ENCODE measurements around the gene SLC2A5. TPM values are rescaled to one million over a fixed set of nuclear protein-coding genes. Genes with fewer than 3 reads are reported as not detected.

SLC2A5 gene
- total and polyA plus RNA-seq, 5 experiments from 2014 or later, result 0.49 to 0.55 TPM; not detected in 3

DNA sequence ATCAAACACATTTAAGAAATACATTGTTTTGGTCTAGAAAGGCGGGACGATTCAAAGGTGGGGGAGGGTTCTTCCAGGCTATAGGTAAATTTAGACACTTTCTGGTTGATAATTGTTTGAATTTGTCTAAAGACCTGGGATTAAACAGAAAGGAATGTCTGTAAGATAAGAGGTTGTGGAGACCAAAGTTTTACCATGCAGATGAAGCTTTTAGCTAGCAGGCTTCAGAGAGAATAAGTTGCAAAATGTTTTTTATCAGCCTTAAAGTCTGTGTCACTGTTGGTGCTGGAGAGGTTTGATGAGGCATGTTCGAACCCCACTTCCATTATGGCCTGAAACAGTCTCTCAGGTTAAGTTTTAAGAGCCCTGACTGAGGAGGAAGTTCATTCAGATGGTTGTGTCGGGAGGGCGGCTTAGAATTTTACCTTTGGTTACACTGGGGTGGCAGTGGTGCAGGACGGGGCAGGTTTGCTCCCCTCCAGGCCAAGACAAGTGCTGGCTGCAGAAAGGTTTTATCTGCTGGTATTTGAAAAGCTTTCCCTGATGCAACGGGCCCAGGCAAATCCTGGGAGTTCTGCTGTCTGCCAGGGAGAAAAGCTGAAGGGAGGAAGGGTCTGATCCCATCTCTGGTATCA, 16.0 kb upstream of the SLC2A5 start:
- POLR2A ChIA-PET, result interaction anchor here (0.6 kb wide), 1 partner anchor 30 kb away, joined by 3 read pairs; no protein-coding TSS in a partner anchor
- H3K27me3 Mint-ChIP-seq, result peaks cover 0 to 11% (median 7%) of the 10 kb centered on the region in 5 donors
- H3K36me3 Mint-ChIP-seq, result no peaks in the 10 kb centered on the region
- no peak for ATAC-seq
- peaks cover 9 to 39% (median 12%) of the 10 kb centered on the region in 4 donors for H3K4me1 Mint-ChIP-seq
- H3K9me3 Mint-ChIP-seq, result no peaks in the 10 kb centered on the region
- H3K4me3 Mint-ChIP-seq, result no peak overlapping the region
- peak overlapping the region in 5 of 10 donors; percentile 4 to 48 (median 10) for H3K27ac Mint-ChIP-seq
- no peak for DNase-seq

DNA sequence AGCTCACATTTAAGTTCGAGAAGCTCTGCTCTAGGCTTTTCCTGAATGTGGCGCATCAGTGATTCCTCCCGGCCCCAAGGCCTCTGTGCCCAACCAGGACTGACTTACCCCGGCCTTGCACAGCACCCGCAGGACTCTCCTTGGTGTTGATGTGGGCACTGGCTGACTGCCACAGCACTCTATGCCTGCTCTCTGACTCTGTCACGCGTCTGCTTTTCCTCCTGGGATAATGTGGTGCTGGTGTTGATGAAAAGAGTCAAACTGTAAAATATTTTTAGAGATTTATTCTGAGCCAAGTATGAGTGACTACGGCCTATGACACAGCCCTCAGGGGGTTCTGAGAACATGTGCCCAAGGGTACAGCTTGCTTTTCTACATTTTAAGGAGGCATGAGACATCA, 15.5 kb upstream of the SLC2A5 start:
- ATAC-seq, result no peak
- Mint-ChIP-seq H3K27ac (peak overlapping the region in 6 of 10 donors; percentile 4 to 85 (median 18)), H3K4me1 (peaks cover 9 to 43% (median 12%) of the 10 kb centered on the region in 4 donors), H3K36me3 (no peaks in the 10 kb centered on the region), H3K27me3 (peaks cover 0 to 11% (median 7%) of the 10 kb centered on the region in 5 donors), H3K9me3 (no peaks in the 10 kb centered on the region), H3K4me3 (no peak overlapping the region)
- POLR2A ChIA-PET, result interaction anchor here (0.5 to 1.5 kb wide), 3 partner anchors 31 to 261 kb away, joined by 3 to 4 read pairs (median 3); no protein-coding TSS in a partner anchor
- no peak for DNase-seq

- Mint-ChIP-seq H3K27me3 (peaks cover 0 to 5% (median 2%) of the 10 kb centered on the region in 5 donors), H3K9me3 (no peaks in the 10 kb centered on the region), H3K36me3 (no peaks in the 10 kb centered on the region), H3K4me1 (peaks cover 14 to 66% (median 21%) of the 10 kb centered on the region in 4 donors), H3K4me3 (no peak overlapping the region), H3K27ac (peak overlapping the region in 3 of 10 donors; percentile 35 to 66 (median 53))
- DNase-seq (no peak), ATAC-seq (no peak)
- POLR2A ChIA-PET, result interaction anchor here (0.6 kb wide), 2 partner anchors 22 to 60 kb away, joined by 3 to 4 read pairs; no protein-coding TSS in a partner anchor
These were observed 12.0 kb upstream of the SLC2A5 start for GRCh38 chr1:9081473-9081872.

DNA sequence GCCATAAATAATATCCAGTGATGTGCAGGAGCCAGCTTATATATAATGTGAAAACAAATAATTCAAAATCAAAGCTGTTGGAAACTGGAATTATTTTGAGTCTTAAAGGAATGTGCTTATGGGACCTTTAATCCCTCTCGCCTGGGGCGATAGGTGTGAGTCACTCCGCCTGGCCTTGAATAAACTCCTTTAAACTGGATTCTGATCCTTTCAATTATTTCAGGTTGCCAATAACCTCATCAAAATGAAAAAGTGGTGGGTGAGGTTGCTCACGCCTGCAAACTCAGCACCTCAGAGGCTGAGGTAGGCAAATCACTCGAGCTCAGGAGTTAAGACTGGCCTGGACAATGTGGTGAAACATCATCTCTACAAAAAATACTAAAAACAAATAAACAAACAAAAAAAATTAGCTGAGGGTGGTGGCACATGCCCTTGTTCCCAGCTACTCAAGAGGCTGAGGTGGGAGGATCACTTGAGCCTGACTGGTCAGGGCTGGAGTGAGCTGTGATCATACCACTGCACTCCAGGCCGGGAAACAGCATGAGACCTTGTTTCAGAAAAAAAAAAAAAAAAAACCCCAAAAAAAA, 11.4 kb upstream of the SLC2A5 start:
- POLR2A ChIA-PET, result interaction anchor here (0.6 kb wide), 2 partner anchors 21 to 61 kb away, joined by 3 to 4 read pairs; no protein-coding TSS in a partner anchor
- Mint-ChIP-seq H3K9me3 (no peaks in the 10 kb centered on the region), H3K36me3 (no peaks in the 10 kb centered on the region), H3K27ac (no peak overlapping the region), H3K4me3 (no peak overlapping the region), H3K27me3 (peaks cover 0 to 6% (median 5%) of the 10 kb centered on the region in 5 donors), H3K4me1 (peaks cover 14 to 71% (median 21%) of the 10 kb centered on the region in 4 donors)
- DNase-seq, result no peak
- no peak for ATAC-seq

- Mint-ChIP-seq H3K9me3 (no peaks in the 10 kb centered on the region), H3K4me3 (peak overlapping the region in 1 of 10 donors; percentile 22), H3K27me3 (peaks cover 0 to 9% (median 5%) of the 10 kb centered on the region in 5 donors), H3K36me3 (no peaks in the 10 kb centered on the region), H3K4me1 (peaks cover 17 to 68% (median 25%) of the 10 kb centered on the region in 4 donors), H3K27ac (peak overlapping the region in 2 of 10 donors; percentile 2 to 4)
- POLR2A ChIA-PET, result no interaction called here
- no peak for DNase-seq
- no peak for ATAC-seq
These were observed 10.7 kb upstream of the SLC2A5 start for GRCh38 chr1:9079988-9080704.

GRCh38 chr1:9078752-9079500, 9.5 kb upstream of the SLC2A5 start:
- peak overlapping the region in 2 of 10 donors; percentile 1 to 26 for H3K27ac Mint-ChIP-seq
- POLR2A ChIA-PET, result interaction anchor here (0.6 kb wide), 1 partner anchor 178 kb away, joined by 4 read pairs; no protein-coding TSS in a partner anchor
- no peak for DNase-seq
- H3K9me3 Mint-ChIP-seq, result no peaks in the 10 kb centered on the region
- no peak for ATAC-seq
- H3K4me1 Mint-ChIP-seq, result peaks cover 18 to 68% (median 31%) of the 10 kb centered on the region in 4 donors
- H3K27me3 Mint-ChIP-seq, result peaks cover 0 to 11% (median 5%) of the 10 kb centered on the region in 5 donors
- H3K4me3 Mint-ChIP-seq, result no peak overlapping the region
- no peaks in the 10 kb centered on the region for H3K36me3 Mint-ChIP-seq

DNA sequence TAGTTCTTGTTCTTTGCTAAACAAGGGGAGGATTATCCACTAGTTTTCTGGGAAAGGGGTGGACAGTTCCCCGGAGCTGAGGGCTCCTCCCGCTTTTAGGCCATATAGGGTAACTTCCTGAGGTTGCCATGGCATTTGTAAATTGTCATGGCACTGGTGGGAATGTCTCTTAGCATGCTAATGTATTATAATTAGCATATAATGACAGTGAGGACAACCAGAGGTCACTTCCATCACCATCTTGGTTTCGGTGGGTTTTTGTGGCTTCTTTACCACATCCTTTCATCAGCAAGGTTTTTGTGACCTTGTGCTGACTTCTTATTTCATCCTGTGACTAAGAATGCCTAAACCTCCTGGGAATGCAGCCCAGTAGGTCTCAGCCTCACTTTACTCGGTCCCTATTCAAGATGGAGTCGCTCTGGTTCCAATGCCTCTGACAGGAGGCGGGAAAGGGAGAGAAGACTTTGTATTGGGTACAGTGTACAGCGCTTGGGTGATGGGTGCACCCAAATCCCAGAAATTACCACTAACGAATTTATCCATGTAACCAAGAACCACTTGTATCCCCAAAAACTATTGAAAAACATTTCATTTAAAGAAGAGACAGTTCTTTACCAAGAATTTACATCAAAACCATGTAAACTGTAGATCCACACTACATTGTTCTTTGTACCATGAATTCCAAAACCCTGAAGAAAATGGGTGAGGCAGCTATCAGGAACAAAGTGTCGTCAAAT, 8.7 kb upstream of the SLC2A5 start:
- DNase-seq (no peak), ATAC-seq (no peak)
- no peaks in the 10 kb centered on the region for H3K9me3 Mint-ChIP-seq
- H3K4me1 Mint-ChIP-seq, result peaks cover 18 to 68% (median 28%) of the 10 kb centered on the region in 4 donors
- no peaks in the 10 kb centered on the region for H3K36me3 Mint-ChIP-seq
- H3K4me3 Mint-ChIP-seq, result no peak overlapping the region
- H3K27ac Mint-ChIP-seq, result peak overlapping the region in 1 of 10 donors; percentile 17
- POLR2A ChIA-PET, result interaction anchor here (0.6 kb wide), 1 partner anchor 177 kb away, joined by 4 read pairs; no protein-coding TSS in a partner anchor
- peaks cover 0 to 14% (median 5%) of the 10 kb centered on the region in 5 donors for H3K27me3 Mint-ChIP-seq

GRCh38 chr1:9075022-9075421, 5.6 kb upstream of the SLC2A5 start:
- POLR2A ChIA-PET, result interaction anchor here (0.9 kb wide), 1 partner anchor 8 kb away, joined by 3 read pairs; no protein-coding TSS in a partner anchor
- Mint-ChIP-seq H3K27me3 (peaks cover 0 to 14% (median 9%) of the 10 kb centered on the region in 5 donors), H3K36me3 (no peaks in the 10 kb centered on the region), H3K9me3 (no peaks in the 10 kb centered on the region), H3K4me3 (peak overlapping the region in 4 of 10 donors; percentile 7 to 73 (median 12)), H3K4me1 (peaks cover 9 to 49% (median 19%) of the 10 kb centered on the region in 4 donors), H3K27ac (peak overlapping the region in 4 of 10 donors; percentile 3 to 60 (median 44))
- DNase-seq, result peak in 1 of 10 donors; percentile 6
- no peak for ATAC-seq

GRCh38 chr1:9073143-9073542, 3.7 kb upstream of the SLC2A5 start:
- POLR2A ChIA-PET, result no interaction called here
- Mint-ChIP-seq H3K36me3 (no peaks in the 10 kb centered on the region), H3K4me3 (no peak overlapping the region), H3K4me1 (peaks cover 6 to 44% (median 16%) of the 10 kb centered on the region in 4 donors), H3K27me3 (peaks cover 0 to 14% (median 11%) of the 10 kb centered on the region in 5 donors), H3K27ac (no peak overlapping the region), H3K9me3 (no peaks in the 10 kb centered on the region)
- ATAC-seq, result no peak
- DNase-seq, result no peak

DNA sequence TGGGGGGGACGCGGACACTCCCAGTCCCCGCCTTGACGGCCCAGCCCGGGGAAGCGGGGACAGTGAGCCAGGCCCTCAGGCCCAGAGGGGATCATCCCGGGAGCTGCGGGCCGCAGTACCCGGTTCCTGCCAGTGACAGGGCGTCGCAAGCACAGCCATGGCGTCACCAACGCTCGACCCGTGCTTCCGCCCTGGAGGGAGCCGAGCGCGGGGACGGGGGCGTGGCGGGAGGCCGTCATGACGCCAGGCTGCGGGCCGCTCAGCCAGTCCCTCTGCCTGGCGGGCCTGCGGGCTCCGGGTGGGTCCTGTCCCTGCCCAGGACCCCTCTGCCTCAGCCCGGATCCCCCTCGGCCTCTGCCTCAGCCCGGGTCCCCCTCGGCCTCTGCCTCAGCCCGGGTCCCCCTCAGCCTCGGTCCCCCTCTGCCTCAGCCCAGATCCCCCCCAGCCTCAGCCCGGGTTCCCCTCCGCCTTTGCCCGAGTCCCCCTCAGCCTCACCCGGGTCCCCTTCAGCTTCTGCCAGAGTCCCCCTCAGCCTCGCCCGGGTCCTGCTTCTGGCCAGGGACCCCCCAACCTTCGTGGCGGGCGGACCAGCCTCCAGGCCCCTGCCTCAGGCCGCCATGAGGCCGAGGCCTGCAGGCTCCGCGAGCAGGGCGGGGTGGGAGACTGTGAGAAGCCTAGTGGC, 2.3 kb upstream of the SLC2A5 start:
- Mint-ChIP-seq H3K36me3 (no peaks in the 10 kb centered on the region), H3K27me3 (peaks cover 0 to 14% (median 10%) of the 10 kb centered on the region in 5 donors), H3K27ac (no peak overlapping the region), H3K4me1 (peaks cover 6 to 42% (median 15%) of the 10 kb centered on the region in 4 donors), H3K4me3 (no peak overlapping the region), H3K9me3 (no peaks in the 10 kb centered on the region)
- POLR2A ChIA-PET, result no interaction called here
- no peak for ATAC-seq
- no peak for DNase-seq

DNA sequence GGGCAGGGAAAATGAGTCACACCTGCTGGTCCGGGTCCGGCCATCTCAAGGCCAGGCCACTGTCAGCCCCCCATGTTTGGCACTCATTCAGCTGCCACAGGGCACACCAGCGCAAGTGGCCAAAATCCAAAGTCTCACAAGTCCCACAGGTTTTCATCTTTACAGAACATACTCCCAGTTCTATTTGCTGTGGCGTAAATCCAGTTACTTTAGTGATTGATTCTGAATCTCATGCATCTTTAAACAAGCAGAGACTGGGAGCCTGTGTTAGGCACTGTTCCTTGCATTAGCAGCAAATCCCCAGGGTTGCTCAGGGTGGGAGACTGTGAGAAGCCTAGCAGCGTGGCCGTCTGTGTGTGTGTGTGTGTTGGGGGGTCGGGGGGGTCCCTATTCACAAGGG, 1.1 kb upstream of the SLC2A5 start:
- peaks cover 0 to 9% (median 7%) of the 10 kb centered on the region in 5 donors for H3K27me3 Mint-ChIP-seq
- ATAC-seq (no peak), DNase-seq (no peak)
- no peaks in the 10 kb centered on the region for H3K9me3 Mint-ChIP-seq
- H3K4me1 Mint-ChIP-seq, result peaks cover 6 to 33% (median 14%) of the 10 kb centered on the region in 4 donors
- POLR2A ChIA-PET, result no interaction called here
- no peaks in the 10 kb centered on the region for H3K36me3 Mint-ChIP-seq
- no peak overlapping the region for H3K4me3 Mint-ChIP-seq
- no peak overlapping the region for H3K27ac Mint-ChIP-seq
